H1 (cell line): ENCODE data around the gene DAB2IP. TPM values are rescaled to one million over a fixed set of nuclear protein-coding genes. Genes with fewer than 3 reads are reported as not detected.

Experiments used
- CTCF ChIA-PET: fragments of 300-600 bp; sonication (Branson Sonifier 250); formaldehyde crosslinking; loops from one replicate; lab custom pipeline; 2021; ENCODE audit not compliant: partially characterized antibody; lab: Charles Lee
- POLR2A ChIA-PET: fragments of 300-600 bp; sonication (Branson Sonifier 250); formaldehyde crosslinking; loops from one replicate; lab custom pipeline; 2021; ENCODE audit warnings: inconsistent platforms; ENCODE audit not compliant: partially characterized antibody; lab: Charles Lee
- DNase-seq, 2 experiments: peaks; one replicate each; pipeline versions ENCODE4 v3.0.0 to v3.0.0-alpha.2; 2010 to 2022; ENCODE audit warnings: low spot score in 2 of 2, low read depth in 1 of 2, mixed read lengths in 1 of 2
- FAIRE-seq: peaks from 2 replicates; lab custom pipeline; 2011; peaks lifted over from hg19 to GRCh38; lab: Jason Lieb, UNC
- H2AFZ ChIP-seq: 2 replicates; pipeline ENCODE4 v1.8.1; 2012; ENCODE audit warnings: low read length, inconsistent platforms
- H2AK5ac ChIP-seq: 2 replicates; pipeline ENCODE4 v1.6.1; 2013; ENCODE audit warnings: low read depth, low read length
- H2BK120ac ChIP-seq: replicated peaks from 2 replicates; pipeline ENCODE3; 2013; ENCODE audit warnings: low read depth, low read length, inconsistent platforms
- H2BK12ac ChIP-seq: 2 replicates; pipeline ENCODE4 v1.6.1; 2013; ENCODE audit warnings: low read depth, low read length
- H2BK15ac ChIP-seq: 2 replicates; pipeline ENCODE4 v1.6.1; 2013; ENCODE audit warnings: low read length
- H2BK20ac ChIP-seq: 2 replicates; pipeline ENCODE4 v1.6.1; 2013; ENCODE audit warnings: low read length
- H2BK5ac ChIP-seq: 2 replicates; pipeline ENCODE4 v1.6.1; 2013; ENCODE audit warnings: low read depth, low read length
- H3K14ac ChIP-seq: 2 replicates; pipeline ENCODE4 v1.6.1; 2013; ENCODE audit warnings: inconsistent platforms; ENCODE audit not compliant: insufficient read length
- H3K18ac ChIP-seq: 2 replicates; pipeline ENCODE4 v1.6.1; 2013; ENCODE audit warnings: low read length; ENCODE audit errors: extremely low read depth
- H3K23ac ChIP-seq: 2 replicates; pipeline ENCODE4 v1.6.1; 2013; ENCODE audit warnings: inconsistent platforms; ENCODE audit not compliant: insufficient read length
- H3K23me2 ChIP-seq: 2 replicates; pipeline ENCODE4 v1.6.1; 2013; ENCODE audit warnings: low read depth, low read length
- H3K27ac ChIP-seq: 2 replicates; pipeline ENCODE4 v1.6.1; 2011; ENCODE audit warnings: low read depth, low read length, inconsistent platforms
- H3K27me3 ChIP-seq, 4 experiments: replicated peaks in 1 of 4; 1 replicate in 1 of 4; 2 replicates in 3 of 4; pipeline versions ENCODE4 v1.6.1 to v1.8.1; 2011 to 2013; ENCODE audit warnings: low read length in 3 of 4, mild to moderate bottlenecking in 3 of 4, inconsistent platforms in 2 of 4, mixed read lengths in 2 of 4, moderate library complexity in 1 of 4; ENCODE audit not compliant: control insufficient read depth in 3 of 4, insufficient read depth in 3 of 4; ENCODE audit errors: extremely low read depth in 1 of 4
- H3K36me3 ChIP-seq, 4 experiments: 2 replicates each; pipeline versions ENCODE4 v1.6.1 to v1.8.1; 2011 to 2013; ENCODE audit warnings: mild to moderate bottlenecking in 4 of 4, low read length in 3 of 4, moderate library complexity in 2 of 4, control low read depth in 1 of 4, inconsistent platforms in 1 of 4; ENCODE audit not compliant: insufficient read depth in 4 of 4, control insufficient read depth in 2 of 4
- H3K4ac ChIP-seq: replicated peaks from 2 replicates; pipeline ENCODE3; 2013; ENCODE audit warnings: low read length, low read depth, mixed read lengths, inconsistent platforms; ENCODE audit not compliant: insufficient read length
- H3K4me1 ChIP-seq, 4 experiments: replicated peaks in 1 of 4; 1 replicate in 1 of 4; 2 replicates in 3 of 4; pipeline versions ENCODE4 v1.6.1 to v1.8.1; 2011 to 2013; ENCODE audit warnings: low read length in 3 of 4, inconsistent platforms in 2 of 4, mixed read lengths in 1 of 4; ENCODE audit not compliant: insufficient read depth in 4 of 4, control insufficient read depth in 3 of 4
- H3K4me2 ChIP-seq, 2 experiments: 2 replicates each; pipeline versions ENCODE4 v1.6.1 to v1.8.1; 2011 to 2013; ENCODE audit warnings: low read depth in 2 of 2, low read length in 2 of 2, control low read depth in 1 of 2, inconsistent platforms in 1 of 2, mild to moderate bottlenecking in 1 of 2; ENCODE audit not compliant: insufficient read depth in 1 of 2
- H3K4me3 ChIP-seq, 4 experiments: fragments of 200-600, 300-600 bp in 1 of 4; sonication (generic), shearing (Covaris generic), sonication (Bioruptor Twin) in 1 of 4; 2 replicates each; pipeline versions ENCODE4 v1.5.1 to v1.8.1; 2011 to 2016; ENCODE audit warnings: low read length in 4 of 4, low read depth in 3 of 4, control low read depth in 2 of 4, inconsistent platforms in 2 of 4, mild to moderate bottlenecking in 2 of 4, mixed read lengths in 1 of 4, moderate library complexity in 1 of 4; ENCODE audit not compliant: insufficient read depth in 2 of 4; ENCODE audit errors: extremely low read depth in 1 of 4
- H3K56ac ChIP-seq: replicated peaks from 2 replicates; pipeline ENCODE3; 2013; ENCODE audit warnings: low read depth, mild to moderate bottlenecking, mixed read lengths, low read length, inconsistent platforms; ENCODE audit not compliant: insufficient read length
- H3K79me1 ChIP-seq: 2 replicates; pipeline ENCODE4 v1.6.1; 2013; ENCODE audit warnings: low read depth, low read length, control low read depth
- H3K79me2 ChIP-seq, 2 experiments: 2 replicates each; pipeline versions ENCODE4 v1.6.1 to v1.8.1; 2012 to 2013; ENCODE audit warnings: low read length in 2 of 2, mild to moderate bottlenecking in 2 of 2, inconsistent platforms in 1 of 2; ENCODE audit not compliant: insufficient read depth in 2 of 2, control insufficient read depth in 1 of 2
- H3K9ac ChIP-seq, 4 experiments: replicated peaks in 1 of 4; 1 replicate in 1 of 4; 2 replicates in 3 of 4; pipeline versions ENCODE4 v1.6.1 to v1.8.1; 2011 to 2013; ENCODE audit warnings: low read depth in 3 of 4, low read length in 3 of 4, control low read depth in 2 of 4, mild to moderate bottlenecking in 2 of 4, moderate library complexity in 2 of 4, inconsistent platforms in 1 of 4; ENCODE audit errors: extremely low read depth in 1 of 4
- H3K9me3 ChIP-seq, 2 experiments: 2 replicates each; pipeline versions ENCODE4 v1.6.1 to v1.8.1; 2012 to 2013; ENCODE audit warnings: mild to moderate bottlenecking in 2 of 2, moderate library complexity in 2 of 2, control low read depth in 1 of 2, inconsistent platforms in 1 of 2, low read depth in 1 of 2, low read length in 1 of 2, mixed read lengths in 1 of 2; ENCODE audit not compliant: insufficient read depth in 2 of 2
- H4K20me1 ChIP-seq, 2 experiments: replicated peaks in 1 of 2; 2 replicates each; pipeline versions ENCODE3 to v1.8.1; 2011 to 2013; ENCODE audit warnings: inconsistent platforms in 2 of 2, low read length in 2 of 2, mild to moderate bottlenecking in 1 of 2; ENCODE audit not compliant: insufficient read depth in 2 of 2, control insufficient read depth in 1 of 2
- H4K5ac ChIP-seq: 2 replicates; pipeline ENCODE4 v1.6.1; 2013; ENCODE audit warnings: low read length, low read depth, mixed read lengths, inconsistent platforms; ENCODE audit not compliant: insufficient read length
- H4K8ac ChIP-seq: 2 replicates; pipeline ENCODE4 v1.8.0; 2013; ENCODE audit warnings: mild to moderate bottlenecking, moderate library complexity, low read length, inconsistent platforms; ENCODE audit not compliant: insufficient read depth; ENCODE audit errors: extremely low read depth
- H4K91ac ChIP-seq: replicated peaks from 2 replicates; pipeline ENCODE3; 2013; ENCODE audit warnings: low read length, mixed read lengths, inconsistent platforms; ENCODE audit not compliant: insufficient read length
- BACH1 ChIP-seq: IDR thresholded peaks from 2 replicates; pipeline ENCODE4 v1.6.1; 2012; ENCODE audit warnings: low read length, improper control_type of control experiment
- BRCA1 ChIP-seq: IDR thresholded peaks from 2 replicates; pipeline ENCODE4 v1.6.1; 2012; ENCODE audit warnings: low read depth, low read length, improper control_type of control experiment
- GABPA ChIP-seq: IDR thresholded peaks from 2 replicates; pipeline ENCODE4 v1.6.1; 2011; ENCODE audit warnings: mild to moderate bottlenecking, low read length, moderate library complexity, borderline replicate concordance; ENCODE audit not compliant: insufficient read depth
- HDAC2 ChIP-seq, 2 experiments: fragments of 300-600 bp in 1 of 2; sonication (generic) in 1 of 2; IDR thresholded peaks; 2 replicates each; pipeline ENCODE4 v1.6.1; 2011 to 2012; ENCODE audit warnings: low read depth in 2 of 2, low read length in 2 of 2, mild to moderate bottlenecking in 2 of 2, moderate library complexity in 2 of 2, borderline replicate concordance in 1 of 2, inconsistent platforms in 1 of 2
- POLR2A ChIP-seq, 2 experiments: IDR thresholded peaks; 1 replicate in 1 of 2; 2 replicates in 1 of 2; pipeline ENCODE4 v1.6.1; 2011; ENCODE audit warnings: low read depth in 2 of 2, low read length in 2 of 2, mild to moderate bottlenecking in 2 of 2; ENCODE audit errors: control extremely low read depth in 1 of 2
- POU5F1 ChIP-seq: IDR thresholded peaks from 2 replicates; pipeline ENCODE4 v1.6.1; 2011; ENCODE audit warnings: low read depth, mild to moderate bottlenecking, low read length, moderate library complexity
- WGBS, 2 experiments: shearing (Covaris generic) in 1 of 2; methylation state at CpG; one replicate each; pipeline versions ENCODE4 v1.1.6 to v1.1.7; 2013 to 2015; ENCODE audit warnings: low lambda C conversion rate in 2 of 2, mixed read lengths in 2 of 2, inconsistent platforms in 1 of 2, low coverage in 1 of 2, missing lambda C conversion rate in 1 of 2; ENCODE audit not compliant: insufficient replicate concordance in 2 of 2, insufficient coverage in 1 of 2, insufficient read length in 1 of 2; ENCODE audit errors: extremely low coverage in 1 of 2, missing lambda C conversion rate in 1 of 2; 5-methylcytosine and 5-hydroxymethylcytosine counted together
- polyA plus RNA-seq, 7 experiments: library from polyadenylated mRNA; depleted of rRNA in 3 of 7; stranded (reverse) in 5 of 7; unstranded in 2 of 7; fragments of >200 nt in 5 of 7; fragments of 200-250 nt in 2 of 7; gene quantifications; 1 replicate in 5 of 7; 2 replicates in 1 of 7; 4 replicates in 1 of 7; pipeline versions ENCODE4 v1.2.1 to v1.2.3, GENCODE V29; 2011 to 2013; ENCODE audit warnings: missing spikeins in 2 of 7, mixed read lengths in 2 of 7
- total RNA-seq: library from RNA; stranded (reverse); fragmentation: NEBNext Ultra II Directional; extraction: Animal tissue kit (Norgen Biotek cat#: 25700); gene quantifications from 2 replicates; pipeline ENCODE4 v1.2.1, GENCODE V29; 2021

The DAB2IP gene
- total and polyA plus RNA-seq, 2 of the 8 experiments (the other 6 are each of a cell fraction or from before 2014, with no cell fraction given) = 19.7 to 39.5 TPM

DNA sequence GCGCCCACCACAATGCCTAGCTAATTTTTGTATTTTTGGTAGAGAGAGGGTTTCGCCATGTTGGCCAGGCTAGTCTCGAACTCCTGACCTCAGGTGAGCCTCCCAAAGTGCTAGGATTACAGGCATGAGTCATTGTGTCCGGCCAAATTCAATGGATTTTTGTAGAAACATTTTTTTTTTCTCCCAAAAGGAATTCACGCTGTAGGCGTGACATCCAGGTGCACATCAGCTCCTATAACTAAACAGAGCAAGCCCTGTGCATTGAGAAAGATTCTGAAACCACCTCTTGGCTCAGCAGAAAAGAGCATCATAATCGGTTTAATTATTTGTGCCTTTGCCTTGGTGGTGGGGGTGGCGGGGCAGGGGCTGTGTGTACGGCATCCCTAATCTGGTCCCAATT lies 32.9 kb upstream of the DAB2IP start:
- Histone ChIP-seq H3K4me2 (no peak overlapping the region), H3K4ac (no peak overlapping the region), H2BK20ac (no peak overlapping the region), H3K4me1 (peaks cover 0 to under 1% (median 0%) of the 10 kb centered on the region in 4 experiments; a peak in 1 of 7 replicates), H3K36me3 (no peaks in the 10 kb centered on the region), H3K27me3 (no peaks in the 10 kb centered on the region), H4K20me1 (peaks cover 0 to 1% of the 10 kb centered on the region in 2 experiments), H3K4me3 (no peak overlapping the region), H4K91ac (no peak overlapping the region), H3K14ac (no peak overlapping the region), H3K9me3 (no peaks in the 10 kb centered on the region), H2BK12ac (no peak overlapping the region), H4K5ac (no peak overlapping the region), H2AFZ (no peak overlapping the region), H3K18ac (no peak overlapping the region), H2BK120ac (no peak overlapping the region), H3K23me2 (no peaks in the 10 kb centered on the region), H3K56ac (no peak overlapping the region), H2BK15ac (no peak overlapping the region), H2AK5ac (no peak overlapping the region), H2BK5ac (no peak overlapping the region), H4K8ac (no peak overlapping the region), H3K23ac (no peak overlapping the region), H3K79me2 (no peaks in the 10 kb centered on the region; a peak in 1 of 4 replicates), H3K27ac (no peak overlapping the region), H3K79me1 (0 out of 2 replicates have a peak, but pooled peaks cover 2% of the 10 kb centered on the region), H3K9ac (no peak overlapping the region)
- TF ChIP-seq POLR2A (IDR thresholded peaks at IDR 0.05; ENCODE audit: control extremely low read depth in 1 of 2, low read depth in 2 of 2, low read length in 2 of 2) (no peak), BRCA1 (no peak), HDAC2 (IDR thresholded peaks at IDR 0.05; ENCODE audit: borderline replicate concordance in 1 of 2, low read depth in 2 of 2, low read length in 2 of 2) (no peak), BACH1 (no peak), POU5F1 (no peak), GABPA (no peak)
- FAIRE-seq (no peak), DNase-seq (no peak)
- CTCF ChIA-PET = interaction anchor here (0.6 to 6.3 kb wide), 16 partner anchors 8 to 312 kb away, joined by 3 to 76 read pairs (median 5); no protein-coding TSS in a partner anchor
- 85% methylated on average over 9 of the region's 9 CpGs; no CpG with 5 or more reads in 1 of the 2 experiments for WGBS, 2 experiments
- POLR2A ChIA-PET = interaction anchor here (0.7 to 0.8 kb wide), 2 partner anchors 14 to 36 kb away, joined by 3 read pairs; no protein-coding TSS in a partner anchor
